ENCODE results near the gene WDR1. TPM values are rescaled to one million over a fixed set of nuclear protein-coding genes. Genes with fewer than 3 reads are reported as not detected.
A peak's percentile ranks its signal among the peaks of the same experiment; 100 is the strongest.

The WDR1 gene
- total RNA-seq, 2 experiments from 2014 or later: 197 to 198 TPM

GRCh38 chr4:10083861-10084641 lies 32.5 kb downstream of the WDR1 start:
- intact Hi-C loops (cut with DNase I, micrococcal nuclease): no loop called here
- peak in 1 of 14 experiments; percentile 0 for DNase-seq
- peaks cover 98% of the 10 kb centered on the region for H3K36me3 Mint-ChIP-seq (ENCODE audit: low read depth)
- Histone ChIP-seq H3K9me3 (ENCODE audit: control insufficient read depth in 1 of 2, insufficient read depth in 1 of 2, low read length in 2 of 2) (no peaks in the 10 kb centered on the region), H3K27me3 (ENCODE audit: control insufficient read depth in 1 of 2, insufficient read depth in 2 of 2, low read length in 2 of 2) (no peaks in the 10 kb centered on the region), H3K36me3 (ENCODE audit: insufficient read depth, low read length) (peaks cover 99% of the 10 kb centered on the region), H3K27ac (ENCODE audit: low read depth in 1 of 2, low read length in 2 of 2) (no peak overlapping the region), H3K4me3 (ENCODE audit: low read length) (no peak overlapping the region), H3K4me1 (ENCODE audit: insufficient read depth, low read length) (no peaks in the 10 kb centered on the region)
- H3K27ac Mint-ChIP-seq: no peak overlapping the region
- ChIA-PET CTCF (no interaction called here), POLR2A (interaction anchor here (2.3 kb wide), 1 partner anchor 33 kb away, joined by 7 read pairs; the partner anchor contains the start of gene WDR1)
- TF ChIP-seq, protein P1, sequence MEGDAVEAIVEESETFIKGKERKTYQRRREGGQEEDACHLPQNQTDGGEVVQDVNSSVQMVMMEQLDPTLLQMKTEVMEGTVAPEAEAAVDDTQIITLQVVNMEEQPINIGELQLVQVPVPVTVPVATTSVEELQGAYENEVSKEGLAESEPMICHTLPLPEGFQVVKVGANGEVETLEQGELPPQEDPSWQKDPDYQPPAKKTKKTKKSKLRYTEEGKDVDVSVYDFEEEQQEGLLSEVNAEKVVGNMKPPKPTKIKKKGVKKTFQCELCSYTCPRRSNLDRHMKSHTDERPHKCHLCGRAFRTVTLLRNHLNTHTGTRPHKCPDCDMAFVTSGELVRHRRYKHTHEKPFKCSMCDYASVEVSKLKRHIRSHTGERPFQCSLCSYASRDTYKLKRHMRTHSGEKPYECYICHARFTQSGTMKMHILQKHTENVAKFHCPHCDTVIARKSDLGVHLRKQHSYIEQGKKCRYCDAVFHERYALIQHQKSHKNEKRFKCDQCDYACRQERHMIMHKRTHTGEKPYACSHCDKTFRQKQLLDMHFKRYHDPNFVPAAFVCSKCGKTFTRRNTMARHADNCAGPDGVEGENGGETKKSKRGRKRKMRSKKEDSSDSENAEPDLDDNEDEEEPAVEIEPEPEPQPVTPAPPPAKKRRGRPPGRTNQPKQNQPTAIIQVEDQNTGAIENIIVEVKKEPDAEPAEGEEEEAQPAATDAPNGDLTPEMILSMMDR (IDR thresholded peaks at IDR 0.05): no peak
- no peaks in the 10 kb centered on the region for H3K4me1 Mint-ChIP-seq (ENCODE audit: low read depth)
- H3K27me3 Mint-ChIP-seq: no peaks in the 10 kb centered on the region
- no peak for ATAC-seq (ENCODE audit: poor library complexity)
- no peak overlapping the region for H3K4me3 Mint-ChIP-seq
- no peaks in the 10 kb centered on the region for H3K9me3 Mint-ChIP-seq

DNA sequence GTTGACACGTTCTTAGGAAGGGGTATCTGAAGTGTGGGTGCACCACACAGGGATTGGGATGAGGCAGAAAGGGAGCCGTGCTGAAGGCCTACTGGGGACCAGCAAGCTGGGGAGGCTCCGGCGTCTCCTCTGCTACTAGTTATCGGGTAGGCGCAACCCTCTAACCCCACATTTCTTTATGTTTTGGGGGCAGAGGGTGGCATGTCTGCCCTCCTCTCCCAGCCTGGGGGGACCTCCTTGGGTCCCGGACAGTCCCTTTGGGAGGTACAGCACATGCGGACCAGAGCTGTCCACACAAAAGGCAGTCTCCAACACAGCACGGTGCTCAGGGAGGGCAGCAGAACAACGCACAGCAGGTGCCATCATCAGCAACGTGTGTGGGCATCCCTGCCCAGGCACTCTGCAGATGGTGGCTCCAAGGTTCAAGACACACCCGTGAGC lies 33.2 kb downstream of the WDR1 start:
- no peak overlapping the region for H3K27ac Mint-ChIP-seq
- H3K4me3 Mint-ChIP-seq: no peak overlapping the region
- intact Hi-C loops (cut with DNase I, micrococcal nuclease): no loop called here
- Histone ChIP-seq H3K27me3 (ENCODE audit: control insufficient read depth in 1 of 2, insufficient read depth in 2 of 2, low read length in 2 of 2) (no peaks in the 10 kb centered on the region), H3K36me3 (ENCODE audit: insufficient read depth, low read length) (peaks cover 99% of the 10 kb centered on the region), H3K4me1 (ENCODE audit: insufficient read depth, low read length) (no peaks in the 10 kb centered on the region), H3K4me3 (ENCODE audit: low read length) (no peak overlapping the region), H3K27ac (ENCODE audit: low read depth in 1 of 2, low read length in 2 of 2) (no peak overlapping the region), H3K9me3 (ENCODE audit: control insufficient read depth in 1 of 2, insufficient read depth in 1 of 2, low read length in 2 of 2) (no peaks in the 10 kb centered on the region)
- ChIA-PET POLR2A (interaction anchor here (2.3 kb wide), 1 partner anchor 34 kb away, joined by 7 read pairs; the partner anchor contains the start of gene WDR1), CTCF (no interaction called here)
- H3K4me1 Mint-ChIP-seq (ENCODE audit: low read depth): no peaks in the 10 kb centered on the region
- ATAC-seq (ENCODE audit: poor library complexity) (no peak), DNase-seq (peak in 3 of 14 experiments; percentile 2 to 28 (median 6))
- no peaks in the 10 kb centered on the region for H3K9me3 Mint-ChIP-seq
- H3K36me3 Mint-ChIP-seq (ENCODE audit: low read depth): peaks cover 98% of the 10 kb centered on the region
- H3K27me3 Mint-ChIP-seq: no peaks in the 10 kb centered on the region
- TF ChIP-seq, protein P1 (IDR thresholded peaks at IDR 0.05): no peak

DNA sequence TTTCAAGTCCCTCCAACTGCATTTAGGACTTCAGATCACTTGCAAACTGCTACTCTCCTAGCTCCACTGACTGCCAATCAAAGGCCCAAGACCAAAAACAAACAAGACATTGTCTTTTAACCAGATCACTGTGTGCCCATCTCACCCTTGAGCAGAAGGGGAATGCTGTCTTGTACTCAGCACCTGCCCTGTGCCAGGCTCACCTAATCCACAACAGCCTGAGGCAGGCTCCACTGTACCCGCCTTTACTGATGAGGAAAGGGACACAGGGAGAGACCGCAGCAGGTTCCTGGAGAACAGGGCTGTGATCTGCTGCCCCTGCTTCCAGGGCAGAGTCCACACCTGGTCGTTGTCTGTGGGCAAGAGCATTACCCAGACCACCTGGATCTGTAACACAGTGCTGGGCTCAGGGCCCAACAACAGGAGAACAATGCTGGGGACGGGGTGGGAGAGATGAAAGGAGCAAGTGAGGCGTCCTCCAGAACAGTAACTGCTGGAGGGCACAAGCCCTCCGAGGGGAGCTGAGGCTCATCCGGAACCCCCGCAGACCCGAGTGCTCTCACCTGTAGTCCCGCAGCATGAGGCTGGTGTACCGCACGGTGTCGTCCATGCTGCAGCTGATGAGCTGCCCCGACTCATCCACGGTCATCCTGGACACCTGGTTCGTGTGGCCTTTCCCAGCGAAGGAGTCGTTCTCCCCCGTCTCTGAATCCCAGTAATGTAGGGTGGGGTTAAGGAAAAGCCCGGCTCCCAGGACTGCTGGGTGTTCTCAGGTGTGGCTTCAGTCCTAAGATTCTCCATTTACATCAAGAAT lies 33.9 kb downstream of the WDR1 start:
- H3K36me3 ChIP-seq (ENCODE audit: insufficient read depth, low read length): peaks cover 99% of the 10 kb centered on the region
- TF ChIP-seq, protein P1 (IDR thresholded peaks at IDR 0.05): no peak
- Mint-ChIP-seq H3K4me1 (ENCODE audit: low read depth) (no peaks in the 10 kb centered on the region), H3K27me3 (no peaks in the 10 kb centered on the region), H3K4me3 (no peak overlapping the region), H3K27ac (peak overlapping the region; percentile 30), H3K36me3 (ENCODE audit: low read depth) (peaks cover 98% of the 10 kb centered on the region), H3K9me3 (no peaks in the 10 kb centered on the region)
- DNase-seq: peak in 3 of 14 experiments; percentile 1 to 28 (median 7)
- intact Hi-C loops (cut with DNase I, micrococcal nuclease): no loop called here
- CTCF ChIA-PET: no interaction called here
- peak overlapping the region in 1 of 2 donors; percentile 42 for H3K27ac ChIP-seq (ENCODE audit: low read depth in 1 of 2, low read length in 2 of 2)
- no peaks in the 10 kb centered on the region for H3K27me3 ChIP-seq (ENCODE audit: control insufficient read depth in 1 of 2, insufficient read depth in 2 of 2, low read length in 2 of 2)
- POLR2A ChIA-PET: interaction anchor here (1.0 to 2.3 kb wide), 2 partner anchors 9 to 35 kb away, joined by 3 to 7 read pairs; partner anchors contain the start of gene WDR1
- no peak for ATAC-seq (ENCODE audit: poor library complexity)
- H3K4me3 ChIP-seq (ENCODE audit: low read length): no peak overlapping the region
- no peaks in the 10 kb centered on the region for H3K9me3 ChIP-seq (ENCODE audit: control insufficient read depth in 1 of 2, insufficient read depth in 1 of 2, low read length in 2 of 2)
- no peaks in the 10 kb centered on the region for H3K4me1 ChIP-seq (ENCODE audit: insufficient read depth, low read length)

All from CD4-positive, alpha-beta T cell (primary cell).